Brain microvascular endothelial cell (primary cell): ENCODE results near the gene RNASEH2B.

Source experiments
- DNase-seq: peaks from one replicate; pipeline ENCODE4 v3.0.0-alpha.2; 2020
- H3K27ac ChIP-seq: fragments of 250-450 bp; sonication (Bioruptor Pico); 2 replicates; pipeline ENCODE4 v1.5.1; 2020; ENCODE audit warnings: mild to moderate bottlenecking, moderate library complexity
- H3K27me3 ChIP-seq: fragments of 250-450 bp; sonication (Bioruptor Pico); replicated peaks from 2 replicates; pipeline ENCODE4 v1.5.1; 2020; ENCODE audit warnings: mild to moderate bottlenecking
- H3K36me3 ChIP-seq: fragments of 250-450 bp; sonication (Bioruptor Pico); replicated peaks from 2 replicates; pipeline ENCODE4 v1.5.1; 2020; ENCODE audit warnings: mild to moderate bottlenecking
- H3K4me3 ChIP-seq: 2 replicates; pipeline ENCODE4 v1.5.1; 2011; ENCODE audit warnings: low read depth, mild to moderate bottlenecking, control low read depth, low read length, moderate library complexity
- in situ Hi-C: cut with HindIII; loops from 2 replicates; pipeline ENCODE4 v1.10.0; 2017; ENCODE audit warnings: low sequenced_read_pairs, low pct_ligation_motif_present
- TF ChIP-seq, protein P1 (sequence below): IDR thresholded peaks from 2 replicates; pipeline ENCODE4 v1.5.1; 2011; ENCODE audit warnings: low read depth, mild to moderate bottlenecking, moderate library complexity, low read length, control low read depth, inconsistent platforms; ENCODE audit errors: missing control alignments

The RNASEH2B gene

GRCh38 chr13:50993371-50993770, 83.8 kb downstream of the RNASEH2B start:
- in situ Hi-C loops = no loop called here
- H3K36me3 ChIP-seq = no peaks in the 10 kb centered on the region
- H3K4me3 ChIP-seq = no peak overlapping the region
- no peaks in the 10 kb centered on the region for H3K27me3 ChIP-seq
- DNase-seq = no peak
- H3K27ac ChIP-seq = no peak overlapping the region
- TF ChIP-seq, protein P1, sequence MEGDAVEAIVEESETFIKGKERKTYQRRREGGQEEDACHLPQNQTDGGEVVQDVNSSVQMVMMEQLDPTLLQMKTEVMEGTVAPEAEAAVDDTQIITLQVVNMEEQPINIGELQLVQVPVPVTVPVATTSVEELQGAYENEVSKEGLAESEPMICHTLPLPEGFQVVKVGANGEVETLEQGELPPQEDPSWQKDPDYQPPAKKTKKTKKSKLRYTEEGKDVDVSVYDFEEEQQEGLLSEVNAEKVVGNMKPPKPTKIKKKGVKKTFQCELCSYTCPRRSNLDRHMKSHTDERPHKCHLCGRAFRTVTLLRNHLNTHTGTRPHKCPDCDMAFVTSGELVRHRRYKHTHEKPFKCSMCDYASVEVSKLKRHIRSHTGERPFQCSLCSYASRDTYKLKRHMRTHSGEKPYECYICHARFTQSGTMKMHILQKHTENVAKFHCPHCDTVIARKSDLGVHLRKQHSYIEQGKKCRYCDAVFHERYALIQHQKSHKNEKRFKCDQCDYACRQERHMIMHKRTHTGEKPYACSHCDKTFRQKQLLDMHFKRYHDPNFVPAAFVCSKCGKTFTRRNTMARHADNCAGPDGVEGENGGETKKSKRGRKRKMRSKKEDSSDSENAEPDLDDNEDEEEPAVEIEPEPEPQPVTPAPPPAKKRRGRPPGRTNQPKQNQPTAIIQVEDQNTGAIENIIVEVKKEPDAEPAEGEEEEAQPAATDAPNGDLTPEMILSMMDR = no peak

DNA sequence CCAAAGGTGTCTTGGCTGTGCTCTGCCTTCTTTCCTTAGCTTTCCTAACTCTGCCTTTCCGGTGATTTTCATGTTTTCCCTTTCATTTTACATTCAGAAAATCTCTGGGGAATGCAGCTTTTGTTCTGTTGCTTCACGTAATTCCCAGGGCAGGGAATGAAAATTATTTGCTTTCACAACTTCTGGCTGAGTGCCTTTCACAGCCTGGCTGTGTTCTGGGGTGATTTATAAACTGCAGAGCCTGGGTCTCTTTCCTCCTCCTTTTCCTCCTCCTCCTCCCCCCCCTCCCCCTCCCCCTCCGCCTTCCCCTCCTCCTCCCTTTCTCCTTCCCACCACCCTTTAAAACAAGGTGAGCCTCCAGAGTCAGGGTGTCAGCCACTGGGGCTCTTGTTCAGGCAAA, 84.3 kb downstream of the RNASEH2B start:
- H3K36me3 ChIP-seq = no peaks in the 10 kb centered on the region
- in situ Hi-C loops = no loop called here
- H3K27me3 ChIP-seq = no peaks in the 10 kb centered on the region
- no peak overlapping the region for H3K4me3 ChIP-seq
- TF ChIP-seq, protein P1 = no peak
- DNase-seq = no peak
- no peak overlapping the region for H3K27ac ChIP-seq

DNA sequence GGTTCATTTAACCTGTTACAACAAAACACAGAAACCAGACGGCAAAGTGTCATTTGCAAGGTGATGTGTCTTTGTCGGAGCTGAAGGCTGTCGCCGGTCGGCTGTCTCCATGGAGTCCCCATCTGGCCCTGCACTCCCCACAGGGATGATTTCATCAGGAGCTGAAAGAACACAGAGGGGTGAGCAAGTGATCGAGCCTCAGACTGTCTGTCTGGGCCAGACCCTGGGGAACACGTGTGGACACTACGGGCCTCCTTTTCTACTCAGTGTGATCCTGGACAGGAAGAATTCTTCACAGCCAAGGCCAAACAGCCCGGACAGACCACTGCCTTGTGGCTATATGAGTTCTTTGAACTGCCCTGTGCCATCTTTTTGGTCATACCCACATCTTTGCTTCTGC, 85.1 kb downstream of the RNASEH2B start:
- Histone ChIP-seq H3K27me3 (no peaks in the 10 kb centered on the region), H3K36me3 (no peaks in the 10 kb centered on the region), H3K27ac (no peak overlapping the region), H3K4me3 (no peak overlapping the region)
- in situ Hi-C loops = no loop called here
- no peak for DNase-seq
- TF ChIP-seq, protein P1 = no peak

- no peak overlapping the region for H3K4me3 ChIP-seq
- H3K27me3 ChIP-seq = no peaks in the 10 kb centered on the region
- in situ Hi-C loops = no loop called here
- no peaks in the 10 kb centered on the region for H3K36me3 ChIP-seq
- H3K27ac ChIP-seq = no peak overlapping the region
- TF ChIP-seq, protein P1 = no peak
- DNase-seq = no peak
Measured at GRCh38 chr13:50995854-50996253, 86.3 kb downstream of the RNASEH2B start.

DNA sequence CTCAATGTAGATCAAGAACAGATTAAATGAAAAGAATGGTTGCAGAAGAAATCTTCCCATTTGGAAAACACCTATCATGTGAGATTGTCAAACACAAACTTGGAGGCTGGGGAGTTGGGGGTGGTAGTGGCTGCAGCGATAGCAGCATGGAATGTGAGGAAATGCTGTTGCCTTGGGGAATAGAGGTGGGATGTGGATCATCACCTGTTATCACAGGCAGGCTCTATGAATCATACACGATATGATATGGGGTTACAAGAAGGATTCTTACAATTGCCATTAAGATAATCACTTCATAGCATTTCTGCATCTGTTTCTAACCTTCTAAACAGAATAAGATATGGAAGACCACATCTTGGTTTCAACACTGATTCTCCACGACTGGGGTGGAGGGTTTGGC, 88.7 kb downstream of the RNASEH2B start:
- TF ChIP-seq, protein P1 = no peak
- DNase-seq = no peak
- in situ Hi-C loops = no loop called here
- no peaks in the 10 kb centered on the region for H3K27me3 ChIP-seq
- no peaks in the 10 kb centered on the region for H3K36me3 ChIP-seq
- no peak overlapping the region for H3K4me3 ChIP-seq
- no peak overlapping the region for H3K27ac ChIP-seq

GRCh38 chr13:50999641-51000040, 90.0 kb downstream of the RNASEH2B start:
- DNase-seq = no peak
- TF ChIP-seq, protein P1 = no peak
- Histone ChIP-seq H3K27ac (no peak overlapping the region), H3K27me3 (no peaks in the 10 kb centered on the region), H3K36me3 (no peaks in the 10 kb centered on the region), H3K4me3 (no peak overlapping the region)
- in situ Hi-C loops = no loop called here
